ENCODE measurements around the gene SYT2.
A peak's percentile ranks its signal among the peaks of the same experiment; 100 is the strongest.

SYT2 gene

DNA sequence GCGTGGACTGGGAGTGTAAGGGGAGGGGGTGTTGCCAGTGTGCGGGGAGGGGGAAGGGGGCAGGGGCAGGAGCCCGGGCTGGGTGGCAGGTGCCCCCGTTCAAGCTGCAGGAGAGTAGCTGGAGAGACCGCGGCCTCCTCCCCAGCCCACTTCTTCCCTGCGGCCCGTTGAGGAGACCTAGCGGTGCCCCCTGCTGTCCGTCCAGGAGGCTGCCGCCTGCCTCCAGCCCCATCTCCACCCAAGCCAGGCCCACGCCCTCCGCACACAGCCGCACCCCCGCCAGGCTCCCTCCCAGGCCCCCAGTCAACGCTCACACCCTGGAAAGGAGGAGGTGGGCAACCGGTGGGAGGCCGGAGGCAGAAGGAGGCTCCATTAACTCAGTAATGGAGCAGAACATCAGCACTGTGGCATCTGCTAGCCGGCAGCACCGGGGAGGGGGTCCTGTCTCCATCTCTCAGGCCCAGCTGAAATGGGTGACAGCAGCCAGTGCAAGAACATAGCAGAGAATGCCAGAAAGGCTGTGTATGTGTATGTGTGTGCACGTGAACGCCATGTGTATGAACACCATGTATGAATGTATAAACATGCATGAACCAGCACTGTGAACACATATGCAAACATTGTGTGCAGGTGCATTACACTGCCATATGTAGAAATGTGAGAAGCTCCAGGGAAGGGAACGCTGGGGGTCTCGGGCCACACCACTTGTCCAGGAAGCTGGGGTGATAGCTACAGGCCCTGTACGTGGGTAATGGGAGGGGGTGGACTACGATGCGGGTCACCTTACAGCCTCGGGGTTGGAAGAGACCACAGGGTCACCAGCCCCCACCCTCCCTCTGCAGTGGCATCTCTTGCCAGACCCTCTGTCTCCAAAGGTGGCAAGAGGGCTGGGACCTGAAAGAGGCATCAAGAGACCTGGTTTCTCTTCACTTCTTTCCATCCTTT lies 84.6 kb downstream of the SYT2 start:
- TF ChIP-seq TCF12 (IDR thresholded peaks at IDR 0.05; ENCODE audit: low read depth): no peak
- TF ChIP-seq RAD21 (IDR thresholded peaks at IDR 0.05; ENCODE audit: low read depth): peak; percentile 73; the same call in 1 of the 2 replicates
- no peak for TF ChIP-seq CEBPB (IDR thresholded peaks at IDR 0.05)
- no peak for TF ChIP-seq NFIC (IDR thresholded peaks at IDR 0.05)
- TF ChIP-seq, protein P1, sequence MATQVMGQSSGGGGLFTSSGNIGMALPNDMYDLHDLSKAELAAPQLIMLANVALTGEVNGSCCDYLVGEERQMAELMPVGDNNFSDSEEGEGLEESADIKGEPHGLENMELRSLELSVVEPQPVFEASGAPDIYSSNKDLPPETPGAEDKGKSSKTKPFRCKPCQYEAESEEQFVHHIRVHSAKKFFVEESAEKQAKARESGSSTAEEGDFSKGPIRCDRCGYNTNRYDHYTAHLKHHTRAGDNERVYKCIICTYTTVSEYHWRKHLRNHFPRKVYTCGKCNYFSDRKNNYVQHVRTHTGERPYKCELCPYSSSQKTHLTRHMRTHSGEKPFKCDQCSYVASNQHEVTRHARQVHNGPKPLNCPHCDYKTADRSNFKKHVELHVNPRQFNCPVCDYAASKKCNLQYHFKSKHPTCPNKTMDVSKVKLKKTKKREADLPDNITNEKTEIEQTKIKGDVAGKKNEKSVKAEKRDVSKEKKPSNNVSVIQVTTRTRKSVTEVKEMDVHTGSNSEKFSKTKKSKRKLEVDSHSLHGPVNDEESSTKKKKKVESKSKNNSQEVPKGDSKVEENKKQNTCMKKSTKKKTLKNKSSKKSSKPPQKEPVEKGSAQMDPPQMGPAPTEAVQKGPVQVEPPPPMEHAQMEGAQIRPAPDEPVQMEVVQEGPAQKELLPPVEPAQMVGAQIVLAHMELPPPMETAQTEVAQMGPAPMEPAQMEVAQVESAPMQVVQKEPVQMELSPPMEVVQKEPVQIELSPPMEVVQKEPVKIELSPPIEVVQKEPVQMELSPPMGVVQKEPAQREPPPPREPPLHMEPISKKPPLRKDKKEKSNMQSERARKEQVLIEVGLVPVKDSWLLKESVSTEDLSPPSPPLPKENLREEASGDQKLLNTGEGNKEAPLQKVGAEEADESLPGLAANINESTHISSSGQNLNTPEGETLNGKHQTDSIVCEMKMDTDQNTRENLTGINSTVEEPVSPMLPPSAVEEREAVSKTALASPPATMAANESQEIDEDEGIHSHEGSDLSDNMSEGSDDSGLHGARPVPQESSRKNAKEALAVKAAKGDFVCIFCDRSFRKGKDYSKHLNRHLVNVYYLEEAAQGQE (IDR thresholded peaks at IDR 0.05; ENCODE audit: low read depth): no peak

DNA sequence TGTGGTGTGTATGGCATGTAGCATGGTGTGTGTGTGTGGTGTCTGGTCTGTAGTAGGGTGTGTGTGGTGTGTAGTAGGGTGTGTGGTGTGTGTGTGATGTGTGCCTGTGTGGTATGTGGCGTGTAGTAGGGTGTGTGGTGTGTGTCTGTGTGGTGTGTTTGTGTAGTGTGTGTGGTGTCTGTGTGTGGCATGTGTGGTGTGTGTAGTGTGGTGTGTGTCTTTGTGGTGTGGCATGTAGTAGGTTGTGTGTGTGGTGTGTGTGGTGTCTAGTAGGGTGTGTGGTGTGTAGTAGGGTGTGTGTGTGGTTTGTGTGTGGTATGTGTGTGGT lies 85.5 kb downstream of the SYT2 start:
- TF ChIP-seq, protein P2, sequence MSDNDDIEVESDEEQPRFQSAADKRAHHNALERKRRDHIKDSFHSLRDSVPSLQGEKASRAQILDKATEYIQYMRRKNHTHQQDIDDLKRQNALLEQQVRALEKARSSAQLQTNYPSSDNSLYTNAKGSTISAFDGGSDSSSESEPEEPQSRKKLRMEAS (IDR thresholded peaks at IDR 0.05): no peak
- TF ChIP-seq RAD21 (IDR thresholded peaks at IDR 0.05; ENCODE audit: low read depth) (no peak), TEAD4 (IDR thresholded peaks at IDR 0.05) (no peak), TCF12 (IDR thresholded peaks at IDR 0.05; ENCODE audit: low read depth) (no peak)

DNA sequence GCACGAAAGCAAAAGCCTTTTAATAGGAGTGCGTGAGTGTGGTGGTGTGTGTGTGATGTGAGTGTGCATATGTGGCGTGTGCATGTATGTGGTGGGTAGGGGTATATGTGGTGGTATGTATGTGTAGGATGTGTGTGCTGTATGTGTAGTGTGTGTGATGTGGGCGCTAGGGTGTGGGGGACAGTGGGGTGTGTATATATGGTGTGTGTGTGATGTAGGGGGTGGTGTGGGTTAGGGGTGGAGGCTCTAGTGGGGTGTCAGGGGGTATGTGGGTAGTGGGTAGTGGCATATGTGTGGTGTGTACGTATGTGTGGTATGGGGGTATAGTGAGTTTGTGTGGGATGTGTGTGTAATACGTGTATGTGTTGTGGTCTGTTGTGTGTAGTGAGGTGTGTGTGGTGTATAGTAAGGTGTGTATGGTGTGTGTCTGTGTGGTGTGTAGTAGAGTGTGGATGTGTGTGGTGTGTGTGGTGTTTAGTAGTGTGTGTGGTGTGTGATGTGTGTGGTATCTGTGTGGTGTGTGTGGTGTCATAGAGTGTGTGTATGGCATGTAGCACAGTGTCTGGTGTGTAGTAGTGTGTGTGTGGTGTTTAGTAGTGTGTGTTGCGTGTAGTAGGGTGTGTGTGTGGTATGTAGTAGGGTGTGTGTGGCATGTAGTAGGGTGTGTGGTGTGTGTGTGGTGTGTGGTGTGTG lies 86.0 kb downstream of the SYT2 start:
- TF ChIP-seq EP300 (IDR thresholded peaks at IDR 0.05; ENCODE audit: borderline replicate concordance) (no peak), CEBPB (IDR thresholded peaks at IDR 0.05) (no peak), ZBTB7A (IDR thresholded peaks at IDR 0.05; ENCODE audit: low read depth) (no peak), YY1 (IDR thresholded peaks at IDR 0.05; ENCODE audit: low read depth) (no peak), TEAD4 (IDR thresholded peaks at IDR 0.05) (no peak), EGR1 (IDR thresholded peaks at IDR 0.05) (no peak), FOXM1 (IDR thresholded peaks at IDR 0.05; ENCODE audit: borderline replicate concordance, low read depth) (no peak), TAF1 (IDR thresholded peaks at IDR 0.05; ENCODE audit: low read depth) (no peak), TCF12 (IDR thresholded peaks at IDR 0.05; ENCODE audit: low read depth) (no peak), RAD21 (IDR thresholded peaks at IDR 0.05; ENCODE audit: low read depth) (no peak), NFIC (IDR thresholded peaks at IDR 0.05) (no peak), CREB1 (IDR thresholded peaks at IDR 0.05; ENCODE audit: low read depth) (no peak)
- TF ChIP-seq, protein P3, sequence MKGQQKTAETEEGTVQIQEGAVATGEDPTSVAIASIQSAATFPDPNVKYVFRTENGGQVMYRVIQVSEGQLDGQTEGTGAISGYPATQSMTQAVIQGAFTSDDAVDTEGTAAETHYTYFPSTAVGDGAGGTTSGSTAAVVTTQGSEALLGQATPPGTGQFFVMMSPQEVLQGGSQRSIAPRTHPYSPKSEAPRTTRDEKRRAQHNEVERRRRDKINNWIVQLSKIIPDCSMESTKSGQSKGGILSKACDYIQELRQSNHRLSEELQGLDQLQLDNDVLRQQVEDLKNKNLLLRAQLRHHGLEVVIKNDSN (IDR thresholded peaks at IDR 0.05): no peak
- TF ChIP-seq, protein P2 (IDR thresholded peaks at IDR 0.05): no peak
- TF ChIP-seq, protein P1 (IDR thresholded peaks at IDR 0.05; ENCODE audit: low read depth): no peak

DNA sequence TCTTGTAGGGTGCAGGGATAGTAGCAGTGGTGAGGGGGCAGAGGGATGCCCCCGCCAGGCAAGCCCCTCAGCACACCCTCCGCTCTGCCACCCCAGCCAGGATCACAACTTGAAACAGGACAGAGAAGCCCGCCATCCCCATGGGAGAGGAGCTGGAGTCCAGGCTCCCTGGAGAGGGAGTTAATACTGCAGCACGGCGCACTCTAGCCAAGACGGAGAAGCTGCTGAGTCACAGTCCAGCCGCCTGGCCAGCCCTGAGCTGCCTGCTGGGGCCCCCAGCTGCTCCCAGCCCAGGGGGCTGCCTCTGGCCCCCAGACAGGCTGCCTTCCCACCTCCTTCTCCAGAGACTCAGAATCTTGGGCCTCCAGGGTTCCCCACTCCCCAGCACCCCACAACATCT lies 87.2 kb downstream of the SYT2 start:
- TF ChIP-seq TCF12 (IDR thresholded peaks at IDR 0.05; ENCODE audit: low read depth): no peak
- TF ChIP-seq TAF1 (IDR thresholded peaks at IDR 0.05; ENCODE audit: low read depth): no peak
- TF ChIP-seq EP300 (IDR thresholded peaks at IDR 0.05; ENCODE audit: borderline replicate concordance): no peak
- no peak for TF ChIP-seq CEBPB (IDR thresholded peaks at IDR 0.05)
- no peak for TF ChIP-seq CREB1 (IDR thresholded peaks at IDR 0.05; ENCODE audit: low read depth)
- TF ChIP-seq RAD21 (IDR thresholded peaks at IDR 0.05; ENCODE audit: low read depth): no peak
- TF ChIP-seq EGR1 (IDR thresholded peaks at IDR 0.05): no peak
- no peak for TF ChIP-seq FOXM1 (IDR thresholded peaks at IDR 0.05; ENCODE audit: borderline replicate concordance, low read depth)
- TF ChIP-seq, protein P2 (IDR thresholded peaks at IDR 0.05): no peak
- no peak for TF ChIP-seq ZBTB7A (IDR thresholded peaks at IDR 0.05; ENCODE audit: low read depth)
- no peak for TF ChIP-seq NFIC (IDR thresholded peaks at IDR 0.05)
- TF ChIP-seq, protein P1 (IDR thresholded peaks at IDR 0.05; ENCODE audit: low read depth): no peak
- TF ChIP-seq TEAD4 (IDR thresholded peaks at IDR 0.05): no peak
- TF ChIP-seq, protein P3 (IDR thresholded peaks at IDR 0.05): no peak
- TF ChIP-seq YY1 (IDR thresholded peaks at IDR 0.05; ENCODE audit: low read depth): no peak
